Thymus (tissue), 11 donors: ENCODE data around the gene TSPAN14. TPM values are rescaled to one million over a fixed set of nuclear protein-coding genes. Genes with fewer than 3 reads are reported as not detected.

Experiments used
- DNase-seq, 9 donors: peaks; one replicate each; pipeline ENCODE4 v3.0.0-alpha.2; 2013; ENCODE audit warnings: low spot score in 9 of 9, low read depth in 6 of 9, missing footprints in 1 of 9
- H3K27ac ChIP-seq, 2 donors: one replicate each; pipeline ENCODE4 v1.5.1; 2013; ENCODE audit warnings: control low read depth in 1 of 2, low read depth in 1 of 2, low read length in 1 of 2, mild to moderate bottlenecking in 1 of 2, moderate library complexity in 1 of 2
- H3K27me3 ChIP-seq, 2 donors: one replicate each; pipeline ENCODE4 v1.5.1; 2013; ENCODE audit warnings: low read length in 1 of 2; ENCODE audit not compliant: control insufficient read depth in 2 of 2, insufficient read depth in 1 of 2
- H3K36me3 ChIP-seq, 2 donors: one replicate each; pipeline ENCODE4 v1.5.1; 2013; ENCODE audit warnings: low read length in 1 of 2, mild to moderate bottlenecking in 1 of 2, moderate library complexity in 1 of 2; ENCODE audit not compliant: control insufficient read depth in 2 of 2, insufficient read depth in 2 of 2
- H3K4me1 ChIP-seq, 2 donors: one replicate each; pipeline ENCODE4 v1.5.1; 2013; ENCODE audit warnings: low read length in 2 of 2; ENCODE audit not compliant: control insufficient read depth in 2 of 2, insufficient read depth in 2 of 2
- H3K4me3 ChIP-seq, 2 donors: one replicate each; pipeline ENCODE4 v1.5.1; 2013; ENCODE audit warnings: low read length in 2 of 2, control low read depth in 1 of 2, mild to moderate bottlenecking in 1 of 2
- H3K9me3 ChIP-seq, 2 donors: one replicate each; pipeline ENCODE4 v1.5.1; 2013; ENCODE audit warnings: low read length in 1 of 2, mild to moderate bottlenecking in 1 of 2; ENCODE audit not compliant: control insufficient read depth in 2 of 2, insufficient read depth in 1 of 2
- WGBS: extraction: QIAGEN DNeasy Blood & Tissue Kit; methylation state at CpG from one replicate; pipeline ENCODE4 v1.1.7; 2013; 5-methylcytosine and 5-hydroxymethylcytosine counted together
- polyA plus RNA-seq: library from polyadenylated mRNA; stranded (reverse); fragments of 200-250 nt; gene quantifications from one replicate; pipeline ENCODE4 v1.2.3, GENCODE V29; 2013
- total RNA-seq: library from RNA; stranded (reverse); fragments of 120-200 nt; gene quantifications from one replicate; pipeline ENCODE4 v1.2.4, GENCODE V29; 2013
- donor health status: healthy.

Gene TSPAN14
- total and polyA plus RNA-seq, 2 donors: 16.6 to 60.0 TPM

DNA sequence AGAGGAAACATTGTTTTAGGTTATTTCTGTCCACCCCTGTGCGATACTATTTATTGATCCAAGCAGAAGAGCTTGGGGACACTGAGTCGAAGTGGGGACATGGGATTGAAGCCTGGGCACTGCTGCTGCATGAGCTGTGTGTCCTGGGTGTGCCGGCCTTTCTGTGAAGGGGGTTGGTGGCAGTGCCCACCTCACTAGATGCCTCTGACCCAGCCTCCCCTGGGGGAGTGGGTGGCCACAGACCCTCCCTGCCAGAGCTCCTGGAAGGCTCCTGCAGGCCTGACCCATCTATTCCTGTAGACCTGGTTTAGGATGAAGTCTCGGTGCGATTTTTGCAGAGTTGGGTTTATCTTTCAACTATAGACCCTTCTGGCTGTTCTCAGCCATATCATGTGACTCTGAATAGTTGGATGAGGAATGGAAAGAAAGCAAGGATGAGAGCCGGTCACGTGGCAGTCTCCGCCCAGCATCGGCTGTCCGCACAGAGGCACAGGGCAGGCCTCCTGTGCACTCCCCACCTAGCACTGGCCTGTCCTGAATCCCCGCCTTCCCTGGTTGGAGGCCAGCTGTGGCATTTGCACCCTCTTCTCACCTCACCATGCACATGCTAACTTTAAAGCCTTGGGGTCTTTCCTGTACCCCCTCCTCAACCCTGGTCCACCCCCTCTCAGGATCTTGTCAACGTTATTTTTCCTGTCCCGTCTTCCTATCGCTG is 66.0 kb downstream of the TSPAN14 start:
- Histone ChIP-seq H3K27ac (no peak overlapping the region), H3K9me3 (no peaks in the 10 kb centered on the region), H3K27me3 (no peaks in the 10 kb centered on the region), H3K4me1 (peaks cover 0 to 9% of the 10 kb centered on the region in 2 donors), H3K4me3 (no peak overlapping the region), H3K36me3 (peaks cover 47 to 53% of the 10 kb centered on the region in 2 donors)
- DNase-seq: no peak
- WGBS: 96% methylated on average over 14 of the region's 14 CpGs

- DNase-seq: no peak
- H3K27me3 ChIP-seq: no peaks in the 10 kb centered on the region
- H3K36me3 ChIP-seq: peaks cover 43 to 48% of the 10 kb centered on the region in 2 donors
- no peak overlapping the region for H3K4me3 ChIP-seq
- peaks cover 0 to 12% of the 10 kb centered on the region in 2 donors for H3K4me1 ChIP-seq
- H3K27ac ChIP-seq: no peak overlapping the region
- WGBS: 94% methylated on average over 10 of the region's 10 CpGs
- no peaks in the 10 kb centered on the region for H3K9me3 ChIP-seq
Observed at GRCh38 chr10:80520661-80521470, 66.8 kb downstream of the TSPAN14 start.

GRCh38 chr10:80522756-80523363 is 68.8 kb downstream of the TSPAN14 start:
- DNase-seq: no peak
- H3K4me1 ChIP-seq: peaks cover 0 to 24% of the 10 kb centered on the region in 2 donors

DNA sequence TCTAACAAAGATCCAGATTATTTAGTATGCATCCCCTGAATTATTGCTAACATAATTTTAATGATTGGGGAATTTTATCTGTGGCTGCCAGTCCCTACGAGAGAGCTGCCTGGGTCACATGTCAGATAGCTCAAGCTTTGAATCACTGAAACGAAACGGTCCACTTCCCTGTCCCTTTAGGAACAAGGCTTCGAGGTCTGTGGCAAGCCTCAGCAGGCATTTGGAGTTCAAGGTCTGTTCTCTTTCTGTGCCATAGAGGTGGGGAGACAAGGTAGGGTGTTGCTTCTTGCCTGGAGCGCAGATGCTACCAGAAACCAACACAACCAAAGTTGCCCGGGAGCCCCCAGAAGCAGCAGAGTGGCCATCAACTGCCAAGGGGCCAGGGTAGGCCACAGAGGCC is 69.7 kb downstream of the TSPAN14 start:
- 80% methylated on average over 6 of the region's 6 CpGs for WGBS
- H3K27ac ChIP-seq: no peak overlapping the region
- H3K27me3 ChIP-seq: no peaks in the 10 kb centered on the region
- peaks cover 17 to 19% of the 10 kb centered on the region in 2 donors for H3K36me3 ChIP-seq
- H3K4me1 ChIP-seq: peaks cover 0 to 25% of the 10 kb centered on the region in 2 donors
- no peaks in the 10 kb centered on the region for H3K9me3 ChIP-seq
- H3K4me3 ChIP-seq: no peak overlapping the region
- no peak for DNase-seq

More at GRCh38 chr10:80522756-80523363, 68.8 kb downstream of the TSPAN14 start:
- WGBS: 96% methylated on average over 8 of the region's 8 CpGs
- Histone ChIP-seq H3K9me3 (no peaks in the 10 kb centered on the region), H3K27ac (no peak overlapping the region), H3K27me3 (no peaks in the 10 kb centered on the region), H3K4me3 (no peak overlapping the region), H3K36me3 (peaks cover 24 to 28% of the 10 kb centered on the region in 2 donors)

GRCh38 chr10:80524190-80524909 is 70.2 kb downstream of the TSPAN14 start:
- DNase-seq: no peak
- no peaks in the 10 kb centered on the region for H3K27me3 ChIP-seq
- no peak overlapping the region for H3K27ac ChIP-seq
- 96% methylated on average over 12 of the region's 12 CpGs for WGBS
- H3K9me3 ChIP-seq: no peaks in the 10 kb centered on the region
- H3K4me1 ChIP-seq: peaks cover 0 to 31% of the 10 kb centered on the region in 2 donors
- H3K36me3 ChIP-seq: peaks cover 12 to 15% of the 10 kb centered on the region in 2 donors
- no peak overlapping the region for H3K4me3 ChIP-seq

- Histone ChIP-seq H3K4me3 (no peak overlapping the region), H3K27ac (peak overlapping the region in 1 of 2 donors; percentile 67), H3K27me3 (no peaks in the 10 kb centered on the region), H3K4me1 (peaks cover 0 to 45% of the 10 kb centered on the region in 2 donors), H3K36me3 (peaks cover 0 to 2% of the 10 kb centered on the region in 2 donors), H3K9me3 (no peaks in the 10 kb centered on the region)
- WGBS: 85% methylated on average over 2 of the region's 2 CpGs
- peak in 1 of 9 donors; percentile 49 for DNase-seq
Observed at GRCh38 chr10:80526218-80526617, 72.1 kb downstream of the TSPAN14 start.

GRCh38 chr10:80526742-80527141 is 72.6 kb downstream of the TSPAN14 start:
- no peaks in the 10 kb centered on the region for H3K9me3 ChIP-seq
- H3K4me3 ChIP-seq: no peak overlapping the region
- H3K27ac ChIP-seq: peak overlapping the region in 1 of 2 donors; percentile 67
- H3K27me3 ChIP-seq: no peaks in the 10 kb centered on the region
- WGBS: 69% methylated on average over 6 of the region's 6 CpGs
- H3K4me1 ChIP-seq: peaks cover 0 to 45% of the 10 kb centered on the region in 2 donors
- no peak for DNase-seq
- no peaks in the 10 kb centered on the region for H3K36me3 ChIP-seq

GRCh38 chr10:80528185-80528700 is 74.1 kb downstream of the TSPAN14 start:
- H3K9me3 ChIP-seq: no peaks in the 10 kb centered on the region
- 96% methylated on average over 2 of the region's 2 CpGs for WGBS
- no peak overlapping the region for H3K27ac ChIP-seq
- no peaks in the 10 kb centered on the region for H3K27me3 ChIP-seq
- peaks cover 0 to 49% of the 10 kb centered on the region in 2 donors for H3K4me1 ChIP-seq
- no peak overlapping the region for H3K4me3 ChIP-seq
- H3K36me3 ChIP-seq: no peaks in the 10 kb centered on the region
- no peak for DNase-seq
